Fibroblast of mammary gland (primary cell): ENCODE results near the gene SMG6.

Experiments
- DNase-seq: peaks from one replicate; pipeline ENCODE4 v3.0.0-alpha.2; 2010; ENCODE audit warnings: low read depth
- H3K4me3 ChIP-seq: 2 replicates; pipeline ENCODE4 v1.5.1; 2011; ENCODE audit warnings: low read depth, mild to moderate bottlenecking, low read length, moderate library complexity; ENCODE audit not compliant: control insufficient read depth
- TF ChIP-seq, protein P1 (sequence below): conservative IDR thresholded peaks from 2 replicates; pipeline ENCODE4 v1.5.1; 2011; ENCODE audit warnings: low read depth, low read length, inconsistent platforms; ENCODE audit not compliant: control insufficient read depth, insufficient read depth

The SMG6 gene

DNA sequence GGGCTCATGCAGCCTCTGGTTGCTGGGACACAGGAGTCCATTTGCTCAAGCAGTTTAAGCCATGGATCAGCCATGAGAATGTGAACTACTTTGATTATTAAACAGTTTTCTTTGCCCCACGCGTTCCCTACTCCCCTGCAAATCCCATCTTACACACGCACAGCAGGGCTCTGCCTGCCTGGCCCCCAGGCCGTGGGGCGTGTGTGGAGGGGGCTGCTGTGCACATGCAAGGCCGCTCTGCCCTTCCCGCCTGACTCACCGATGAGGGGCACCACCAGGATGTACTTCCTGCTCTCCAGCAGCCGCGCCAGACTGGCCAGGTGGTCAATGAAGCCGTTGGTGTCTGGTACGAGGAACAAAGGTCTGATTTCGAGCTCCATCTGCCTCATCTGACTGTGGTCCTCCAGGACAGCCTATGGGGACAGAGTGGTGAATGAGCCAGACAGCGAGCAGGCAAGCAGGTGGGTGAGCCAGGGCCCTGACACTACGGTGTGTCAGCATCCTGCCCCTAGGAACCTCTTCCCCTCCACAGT lies 235.0 kb downstream of the SMG6 start:
- H3K4me3 ChIP-seq: no peak overlapping the region
- peak; percentile 69 for DNase-seq
- TF ChIP-seq, protein P1, sequence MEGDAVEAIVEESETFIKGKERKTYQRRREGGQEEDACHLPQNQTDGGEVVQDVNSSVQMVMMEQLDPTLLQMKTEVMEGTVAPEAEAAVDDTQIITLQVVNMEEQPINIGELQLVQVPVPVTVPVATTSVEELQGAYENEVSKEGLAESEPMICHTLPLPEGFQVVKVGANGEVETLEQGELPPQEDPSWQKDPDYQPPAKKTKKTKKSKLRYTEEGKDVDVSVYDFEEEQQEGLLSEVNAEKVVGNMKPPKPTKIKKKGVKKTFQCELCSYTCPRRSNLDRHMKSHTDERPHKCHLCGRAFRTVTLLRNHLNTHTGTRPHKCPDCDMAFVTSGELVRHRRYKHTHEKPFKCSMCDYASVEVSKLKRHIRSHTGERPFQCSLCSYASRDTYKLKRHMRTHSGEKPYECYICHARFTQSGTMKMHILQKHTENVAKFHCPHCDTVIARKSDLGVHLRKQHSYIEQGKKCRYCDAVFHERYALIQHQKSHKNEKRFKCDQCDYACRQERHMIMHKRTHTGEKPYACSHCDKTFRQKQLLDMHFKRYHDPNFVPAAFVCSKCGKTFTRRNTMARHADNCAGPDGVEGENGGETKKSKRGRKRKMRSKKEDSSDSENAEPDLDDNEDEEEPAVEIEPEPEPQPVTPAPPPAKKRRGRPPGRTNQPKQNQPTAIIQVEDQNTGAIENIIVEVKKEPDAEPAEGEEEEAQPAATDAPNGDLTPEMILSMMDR: no peak

DNA sequence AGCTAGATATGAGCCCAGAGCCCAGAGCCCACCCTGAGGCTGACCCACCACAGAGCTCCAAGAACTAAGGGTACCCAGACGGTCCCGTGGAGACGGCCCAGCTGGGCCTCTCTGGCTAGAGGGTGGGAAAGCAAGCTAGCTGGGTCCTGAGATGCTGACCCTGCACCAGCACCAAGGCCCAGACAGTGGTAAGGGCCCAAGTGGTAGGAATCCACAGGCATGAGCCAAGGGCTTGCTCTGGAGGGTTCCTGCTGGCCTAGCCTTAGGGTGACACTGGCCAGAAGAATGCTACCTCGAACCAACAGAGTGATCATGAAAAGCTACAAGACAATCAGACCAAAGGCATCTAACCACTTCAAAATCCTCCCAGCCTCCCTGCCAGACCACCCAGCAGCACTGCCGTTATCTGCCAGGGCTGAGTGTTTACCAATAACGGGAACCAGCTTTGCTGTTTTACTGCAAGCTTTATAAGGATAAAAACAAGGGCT lies 235.5 kb downstream of the SMG6 start:
- DNase-seq: peak; percentile 88
- no peak overlapping the region for H3K4me3 ChIP-seq
- TF ChIP-seq, protein P1: peak; percentile 17

DNA sequence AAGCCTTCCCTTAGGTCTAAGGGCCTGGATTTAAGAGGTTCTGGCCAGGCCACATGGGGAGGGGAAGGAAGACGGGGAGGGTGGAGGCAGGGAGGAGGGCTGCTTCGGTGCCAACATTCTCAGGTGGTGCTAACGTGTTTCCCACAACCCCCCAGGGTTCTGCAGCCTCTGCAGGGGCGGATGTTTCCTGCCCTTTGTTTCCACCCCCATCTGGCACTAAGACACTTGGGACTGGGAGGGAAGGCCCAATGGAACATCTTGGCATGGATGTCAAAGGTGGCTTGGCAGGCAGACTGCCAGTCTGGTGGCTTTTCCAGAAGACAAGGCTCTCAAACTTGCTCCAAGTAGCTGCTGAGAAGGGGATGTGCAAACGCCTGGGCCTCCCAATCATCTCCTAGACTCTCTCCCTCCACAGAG lies 236.0 kb downstream of the SMG6 start:
- DNase-seq: peak; percentile 84
- TF ChIP-seq, protein P1: no peak
- no peak overlapping the region for H3K4me3 ChIP-seq

DNA sequence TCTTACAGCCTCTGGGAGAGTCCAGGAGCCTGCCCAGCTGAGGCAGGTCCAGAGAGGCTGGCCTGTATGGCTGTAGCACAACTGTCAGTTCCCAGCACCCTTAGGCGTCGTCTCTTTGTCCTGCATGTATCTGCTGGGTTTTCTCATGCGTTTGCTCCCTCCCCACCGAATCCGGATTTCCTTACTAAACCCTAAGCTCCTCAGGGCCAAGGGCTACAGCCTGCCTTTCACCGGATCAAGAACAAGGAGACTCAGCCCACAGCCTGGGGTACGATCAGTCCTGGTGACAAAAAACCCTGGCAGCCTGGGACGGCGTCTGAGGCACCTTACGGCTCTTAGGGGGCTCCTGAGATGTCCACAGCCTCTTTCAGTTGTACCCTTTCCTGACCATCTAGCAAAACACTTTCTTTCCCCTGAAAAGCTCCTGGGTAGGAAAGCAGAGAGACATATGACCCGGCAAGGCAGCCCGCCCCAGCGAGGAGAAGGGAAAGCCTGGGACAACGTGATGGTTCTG lies 236.5 kb downstream of the SMG6 start:
- TF ChIP-seq, protein P1: no peak
- H3K4me3 ChIP-seq: no peak overlapping the region
- no peak for DNase-seq

DNA sequence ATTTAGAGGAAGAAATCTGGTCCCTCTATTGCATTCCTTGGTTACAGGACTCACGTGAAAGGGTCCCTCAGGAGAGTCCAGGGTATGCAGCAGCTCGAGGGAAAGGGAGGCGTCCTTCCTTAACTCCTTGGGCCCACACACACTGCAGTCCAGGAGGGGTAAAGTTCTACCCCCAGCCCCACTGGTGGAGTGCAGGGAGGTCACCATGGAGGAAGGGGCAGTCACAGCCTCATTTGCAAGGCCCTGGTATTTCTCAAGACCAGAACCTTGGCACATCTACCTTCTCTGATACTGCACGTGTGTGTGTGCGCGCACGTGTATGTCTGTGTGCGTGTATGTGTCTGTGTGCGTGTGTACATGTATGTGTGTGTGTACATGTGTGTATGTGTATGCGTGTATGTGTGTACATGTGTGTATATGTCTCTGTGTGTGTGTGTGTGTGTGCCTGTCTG lies 237.6 kb downstream of the SMG6 start:
- no peak overlapping the region for H3K4me3 ChIP-seq
- DNase-seq: no peak
- TF ChIP-seq, protein P1: no peak

DNA sequence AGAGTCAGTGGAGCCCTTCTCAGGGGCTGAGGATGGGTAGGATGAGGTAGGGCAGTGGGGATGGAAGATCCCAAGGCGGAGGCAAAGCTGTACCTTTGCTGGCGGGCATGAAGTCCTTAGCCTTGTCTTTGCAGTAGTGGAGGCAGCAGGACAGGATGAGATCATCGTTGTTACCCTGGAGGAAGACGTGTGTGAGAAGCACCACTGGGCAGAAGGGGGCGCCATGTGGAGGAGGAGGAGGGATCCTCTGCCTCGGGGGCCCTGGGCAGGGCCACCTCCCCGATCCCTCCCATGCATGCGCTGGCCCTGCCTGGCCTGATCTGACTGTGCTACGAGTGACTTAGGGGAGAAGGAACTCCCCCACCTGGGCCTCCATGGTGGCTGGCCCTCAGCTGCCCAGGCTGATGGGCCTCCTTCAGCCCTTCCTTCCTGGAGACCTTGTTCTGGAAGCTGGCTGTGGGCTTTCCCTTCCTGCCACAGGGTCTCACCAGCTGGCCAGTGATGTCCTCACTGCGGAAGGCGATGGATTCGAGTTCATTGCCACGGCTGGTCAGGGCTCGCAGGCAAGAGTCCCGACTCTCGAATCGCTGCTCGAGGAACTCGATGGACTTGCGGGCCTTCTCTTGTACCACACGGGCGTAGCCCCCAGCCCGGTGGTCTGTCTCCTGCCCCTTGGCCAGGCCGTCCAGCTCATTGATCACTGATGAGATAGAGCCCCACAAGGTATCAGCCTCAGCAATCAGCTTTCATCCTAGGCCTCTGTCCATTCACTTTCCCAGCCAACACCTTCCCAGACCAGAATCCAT lies 238.4 kb downstream of the SMG6 start:
- H3K4me3 ChIP-seq: no peak overlapping the region
- TF ChIP-seq, protein P1: peak; percentile 59
- peak; percentile 87 for DNase-seq
